Left renal cortex interstitium (tissue), 4 donors: ENCODE measurements around the gene EXOG. TPM values are rescaled to one million over a fixed set of nuclear protein-coding genes. Genes with fewer than 3 reads are reported as not detected.
"Not testable (repeated sequence)": the region's sequence is repeated elsewhere in the genome, so short reads cannot be mapped to it uniquely, and the experiment has no call there.

Experiments used
- DNase-seq, 4 donors: peaks; one replicate each; pipeline ENCODE4 v3.0.0-alpha.2; 2013; ENCODE audit warnings: low read depth in 4 of 4, low spot score in 2 of 4, missing footprints in 1 of 4
- polyA plus RNA-seq, 4 donors: library from polyadenylated mRNA; unstranded; fragments of 120-200 nt; gene quantifications; one replicate each; pipeline ENCODE4 v1.2.1, GENCODE V29; 2013; ENCODE audit not compliant: insufficient read length in 4 of 4

The EXOG gene
- polyA plus RNA-seq, 4 donors = 11.4 to 22.4 (median 15.8) TPM

DNA sequence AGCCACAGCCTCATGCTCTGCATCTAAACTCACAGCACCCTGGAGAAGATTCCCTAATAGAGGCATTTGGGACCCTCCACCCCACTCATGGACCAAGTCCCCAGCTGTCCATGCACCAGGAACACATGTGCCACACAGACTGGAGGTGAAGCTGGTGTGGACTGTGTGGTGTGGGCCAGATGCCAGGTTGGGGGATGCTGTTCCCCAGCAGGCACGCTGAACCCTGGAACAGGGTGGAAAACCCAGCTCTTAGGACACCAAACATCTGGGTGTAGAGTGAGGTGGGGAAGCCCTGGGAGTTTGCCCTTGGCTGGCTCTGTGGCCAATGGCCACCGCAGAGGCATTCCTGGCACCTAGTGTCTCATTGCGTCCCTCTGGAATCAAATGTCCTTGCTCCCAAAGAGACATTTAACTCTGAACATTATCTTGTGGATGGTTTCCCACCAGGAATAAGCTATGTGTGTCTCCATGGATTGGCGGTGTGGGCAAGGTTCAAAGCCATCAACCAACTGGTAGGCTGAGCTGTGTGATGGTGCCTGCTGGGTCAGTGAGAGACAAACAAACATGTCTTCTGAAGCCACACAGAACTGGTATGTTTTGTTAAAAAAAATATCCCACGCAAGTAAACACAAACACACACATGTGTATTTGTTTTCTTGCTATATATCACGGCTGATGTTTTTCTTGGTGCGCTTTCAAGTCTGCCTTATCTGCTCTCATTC is 65.0 kb downstream of the EXOG start:
- DNase-seq = no peak

DNA sequence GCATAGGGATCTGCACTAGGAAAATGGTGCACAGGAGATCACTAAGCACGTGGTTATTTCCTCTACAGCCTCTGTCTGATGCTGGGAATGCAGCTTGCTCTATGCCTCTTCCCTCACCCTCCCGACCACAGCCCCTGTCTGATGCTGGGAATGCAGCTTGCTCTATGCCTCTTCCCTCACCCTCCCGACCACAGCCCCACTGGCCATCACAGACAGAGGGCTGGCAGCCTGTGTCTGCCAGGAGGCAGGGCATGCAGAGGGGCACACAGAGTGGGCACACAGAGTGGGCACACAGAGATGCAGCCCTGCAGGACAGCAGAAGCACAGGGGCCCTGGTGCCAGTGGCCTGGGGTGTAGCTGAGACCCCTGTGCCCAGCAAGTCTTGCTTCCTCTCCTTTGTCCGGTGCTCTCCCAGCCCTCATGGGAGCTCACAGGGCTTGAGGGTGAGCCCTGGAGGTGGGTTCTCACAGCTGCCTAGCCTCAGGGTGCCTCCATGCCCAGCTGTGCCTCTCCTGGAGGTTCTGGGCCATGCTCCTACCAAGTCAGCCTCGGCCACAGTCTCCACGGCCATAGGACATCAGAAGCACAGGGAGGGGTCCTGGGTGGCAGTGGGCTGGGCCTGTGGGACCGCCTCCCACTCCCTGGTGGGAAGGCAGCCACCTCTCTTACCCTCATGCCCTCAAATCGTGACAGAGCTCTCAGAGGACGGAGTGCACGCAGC is 65.8 kb downstream of the EXOG start:
- DNase-seq = no peak

DNA sequence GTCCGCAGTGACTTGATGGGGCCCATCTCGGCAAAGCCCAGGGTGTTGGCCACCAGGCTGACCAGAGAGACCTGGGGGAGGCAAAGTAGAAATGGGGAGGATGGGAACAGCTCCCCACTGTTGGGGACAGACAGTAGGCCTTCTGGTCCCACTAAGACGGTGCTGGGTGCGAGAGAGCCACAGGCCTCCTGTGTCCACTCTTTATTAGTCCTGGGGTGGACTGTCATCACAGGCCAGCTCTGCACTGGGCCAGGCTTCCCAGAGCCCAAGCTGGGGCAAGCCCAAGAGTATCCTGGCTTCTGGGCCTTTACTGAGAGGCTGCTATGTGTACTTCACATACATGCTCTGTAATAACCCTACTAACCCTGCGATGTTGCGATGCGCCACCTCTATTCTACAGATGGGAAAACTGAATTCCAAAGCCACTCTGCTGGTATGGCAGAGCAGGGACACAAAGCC is 66.4 kb downstream of the EXOG start:
- no peak for DNase-seq

DNA sequence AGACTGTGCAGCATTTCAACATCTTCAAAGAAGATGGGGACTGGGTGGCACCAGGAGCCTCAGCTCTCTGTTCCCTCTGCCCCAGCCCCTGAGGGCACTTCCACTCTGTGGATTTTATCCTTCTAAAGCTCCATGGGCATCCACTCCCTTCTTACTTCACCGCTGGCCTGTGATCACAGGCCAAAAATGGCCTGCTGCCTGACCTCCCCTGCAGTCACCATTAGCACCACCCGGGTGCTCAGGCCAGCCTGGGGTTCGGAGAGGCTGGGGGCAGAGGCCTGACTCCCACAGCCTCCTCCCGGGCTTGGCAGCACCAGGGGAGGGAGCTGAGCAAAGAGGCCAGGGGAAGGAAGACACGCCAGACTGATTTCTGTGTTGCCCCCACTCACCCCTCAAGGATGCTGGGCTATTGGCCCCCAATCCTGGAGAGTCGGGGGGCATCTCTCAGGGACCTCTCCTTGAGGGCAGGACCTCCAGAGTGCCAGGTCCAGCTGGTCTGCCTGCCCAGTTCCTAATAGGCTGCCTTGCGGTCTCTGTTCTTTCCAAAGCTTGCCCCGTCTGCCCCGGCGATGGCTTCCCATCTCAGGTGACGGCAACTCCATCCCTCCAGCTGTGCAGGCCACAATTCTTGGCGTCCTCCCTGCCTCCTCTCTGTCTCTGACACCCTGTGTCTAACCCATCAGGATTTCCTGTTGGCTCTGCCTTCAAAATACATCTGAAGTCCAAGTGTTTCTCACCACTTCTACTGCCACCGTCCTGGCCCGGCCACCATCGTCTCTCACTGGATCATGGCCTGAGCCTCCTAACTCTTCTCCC is 67.1 kb downstream of the EXOG start:
- no peak for DNase-seq

DNA sequence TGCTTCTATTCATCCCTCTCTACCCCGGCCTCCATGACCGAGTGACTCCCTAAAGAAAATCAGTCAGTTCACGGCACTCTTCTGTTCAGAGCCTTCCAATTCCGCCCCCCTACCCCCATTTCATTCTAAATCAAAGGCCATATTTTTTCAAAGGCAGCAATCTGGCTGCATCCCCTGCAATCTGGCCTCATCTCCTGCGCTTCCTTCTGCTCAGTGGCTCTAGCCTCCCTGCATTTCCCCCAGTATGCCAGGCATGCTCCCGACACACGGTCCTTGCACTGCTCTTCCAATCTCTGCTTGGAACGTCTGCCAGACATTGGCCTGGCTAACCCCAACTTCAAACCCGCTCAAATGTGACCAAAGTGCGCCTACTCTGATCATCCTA is 67.7 kb downstream of the EXOG start:
- no peak for DNase-seq

DNA sequence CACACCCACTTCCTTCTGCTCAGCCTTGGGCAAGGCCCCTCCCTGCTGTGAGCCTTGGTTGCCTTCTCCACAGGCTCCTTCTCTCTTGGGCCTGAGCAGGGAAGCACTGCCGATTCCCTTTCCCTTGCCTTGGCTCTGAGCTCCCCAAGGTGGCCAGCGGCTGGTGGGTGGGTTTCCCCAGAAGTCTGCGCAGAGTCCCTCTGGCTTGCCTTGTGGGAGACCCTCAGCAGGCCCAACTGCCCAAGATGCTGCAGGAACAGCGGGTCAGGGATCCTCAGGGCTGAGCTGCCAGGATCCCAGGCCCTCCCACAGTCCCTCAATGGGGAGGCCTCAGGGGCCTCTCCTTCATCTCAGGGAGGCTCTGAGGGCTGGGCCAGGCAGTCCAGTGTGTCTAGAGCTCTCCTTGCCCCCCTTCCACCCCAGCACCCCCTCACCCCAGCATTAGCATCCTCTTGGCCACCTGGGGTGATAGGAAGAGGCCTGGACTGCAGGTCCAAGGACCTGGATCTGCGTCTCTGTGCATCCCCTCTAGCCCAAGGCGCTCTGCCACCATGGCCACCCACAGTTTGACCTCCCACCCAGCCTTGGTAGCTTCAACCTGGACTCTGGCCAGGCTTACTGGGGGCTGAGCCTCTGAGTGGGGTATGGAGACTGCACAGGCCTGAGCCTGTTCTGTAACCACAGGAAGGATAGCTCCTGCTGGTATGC is 68.6 kb downstream of the EXOG start:
- no peak for DNase-seq

DNA sequence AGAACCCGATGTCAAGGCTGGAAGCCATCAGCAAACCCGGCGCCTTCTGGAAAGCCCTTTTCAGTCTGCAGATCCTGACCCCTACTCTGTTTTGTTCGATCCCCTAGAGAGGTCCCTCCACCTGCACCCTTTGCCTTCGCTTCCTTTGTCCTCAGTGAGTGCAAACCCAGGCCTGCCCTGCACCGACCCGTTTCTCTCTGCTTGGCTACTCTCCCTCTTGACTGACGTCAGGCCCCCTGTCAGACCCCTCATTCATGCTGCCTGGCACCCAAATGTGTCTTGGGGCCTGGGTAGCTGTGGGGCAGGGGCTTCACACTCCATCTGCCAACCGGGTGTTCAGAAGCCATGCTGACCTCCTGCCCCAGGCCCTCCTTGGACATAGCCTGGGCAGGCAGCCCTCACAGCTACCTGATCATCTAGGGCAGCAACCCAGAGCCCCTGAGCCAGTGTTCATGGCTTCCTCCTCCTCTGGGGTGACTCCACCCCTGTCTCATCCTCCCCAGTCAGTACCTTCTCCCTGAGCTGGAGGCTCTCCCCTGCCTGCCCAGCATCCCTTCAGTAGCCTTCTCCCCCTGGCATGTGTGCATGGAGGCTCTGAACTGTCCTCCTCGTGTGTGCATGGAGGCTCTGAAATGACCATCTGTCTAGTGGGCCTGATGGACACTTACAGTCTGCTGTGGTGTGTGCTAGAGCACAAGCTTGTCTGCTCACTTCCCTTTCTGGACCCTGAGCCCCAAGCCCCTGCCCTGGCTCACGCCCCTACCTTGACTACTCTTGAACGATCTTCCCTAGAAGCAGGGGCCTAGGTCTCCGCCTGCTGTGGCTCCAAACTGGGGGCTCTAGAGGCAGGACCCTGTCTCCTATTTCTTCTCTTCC is 69.4 kb downstream of the EXOG start:
- DNase-seq = no peak

DNA sequence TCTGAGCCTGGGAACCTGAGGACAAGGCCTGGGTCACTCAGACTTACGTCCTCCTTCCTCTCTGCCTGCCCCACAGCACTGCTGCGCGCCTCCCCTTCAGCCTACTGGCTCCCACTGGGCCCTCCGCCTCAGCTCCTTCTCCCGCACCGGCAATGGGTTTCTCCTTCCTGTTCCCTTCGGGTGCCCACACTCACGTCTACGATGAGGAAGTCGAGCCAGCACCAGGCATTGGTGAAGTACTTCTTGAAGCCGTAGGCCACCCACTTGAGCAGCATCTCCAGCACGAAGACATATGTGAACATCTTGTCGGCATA is 70.0 kb downstream of the EXOG start:
- DNase-seq = no peak

DNA sequence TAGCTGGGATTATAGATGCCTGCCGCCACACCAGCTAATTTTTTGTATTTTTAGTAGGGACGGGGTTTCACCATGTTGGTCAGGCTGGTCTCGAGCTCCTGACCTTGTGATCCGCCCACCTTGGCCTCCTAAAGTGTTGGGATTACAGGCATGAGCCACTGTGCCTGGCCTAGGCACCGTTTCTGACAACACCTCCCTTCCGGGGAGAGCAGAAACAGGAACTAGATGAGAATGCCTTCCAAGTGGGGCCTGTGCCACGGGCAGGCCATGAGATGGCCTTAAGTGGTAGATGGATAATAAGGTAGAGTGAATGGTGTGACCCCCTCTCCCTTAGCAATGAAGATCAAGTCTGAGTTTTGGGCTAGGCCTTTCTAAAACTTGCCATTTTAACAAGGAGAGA is 70.7 kb downstream of the EXOG start:
- DNase-seq = not testable (repeated sequence)

DNA sequence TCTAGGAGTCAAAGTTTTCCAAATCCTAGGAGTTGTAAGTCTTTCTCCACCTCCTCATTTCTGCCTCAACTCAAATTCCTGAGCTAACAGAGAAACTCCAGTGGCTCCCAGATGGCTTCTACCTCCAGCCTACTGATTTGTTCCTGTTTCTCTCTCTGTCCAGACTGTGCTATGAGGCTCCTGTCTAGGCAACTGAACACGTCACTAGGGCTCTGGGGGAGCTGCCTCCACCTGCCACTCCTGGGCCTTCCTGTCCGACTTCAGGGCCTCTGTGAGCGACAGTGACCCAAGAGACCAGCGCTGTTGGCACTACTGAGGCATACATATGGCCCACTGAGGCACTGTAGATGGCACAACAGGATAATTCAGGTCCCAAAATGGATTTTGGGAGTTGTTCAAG is 71.4 kb downstream of the EXOG start:
- no peak for DNase-seq

DNA sequence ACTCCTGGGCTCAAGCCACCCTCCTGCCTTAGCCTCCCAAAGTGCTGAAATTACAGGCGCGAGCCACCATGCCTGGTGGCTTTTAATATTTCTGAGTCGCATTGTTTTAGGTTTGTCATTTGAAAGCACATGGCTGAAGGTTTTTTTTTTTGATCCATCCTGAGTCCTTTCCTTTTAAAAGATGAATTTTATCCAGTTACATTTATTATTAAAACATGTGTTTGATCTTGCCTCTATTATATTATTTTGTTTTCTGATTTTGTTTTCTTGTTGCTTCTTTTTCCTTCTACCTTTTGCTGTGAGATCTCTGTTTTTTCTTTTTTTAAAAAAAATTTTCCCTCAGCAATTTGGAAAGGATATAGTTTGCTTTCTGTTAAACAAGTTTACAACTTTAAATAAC is 77.0 kb downstream of the EXOG start:
- no peak for DNase-seq

DNA sequence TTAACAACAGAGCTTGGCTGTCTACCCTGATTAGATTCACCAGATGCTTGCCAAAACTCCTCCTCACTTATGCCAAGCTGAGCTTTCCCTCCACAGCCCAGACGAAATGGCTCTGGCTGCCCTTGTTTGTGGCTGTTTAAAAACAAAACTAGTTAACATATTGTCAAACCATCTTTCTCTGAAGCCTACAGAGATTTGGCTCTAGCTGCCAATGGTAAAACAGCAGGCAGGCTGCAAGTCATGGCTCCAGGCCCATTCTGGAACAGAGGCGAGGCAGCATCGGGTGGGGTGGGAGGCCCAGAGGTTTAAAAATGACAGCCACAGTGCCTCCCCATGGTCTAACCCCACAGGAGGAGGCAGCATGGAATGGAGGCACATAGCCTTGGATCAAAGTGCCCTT is 77.4 kb downstream of the EXOG start:
- no peak for DNase-seq

DNA sequence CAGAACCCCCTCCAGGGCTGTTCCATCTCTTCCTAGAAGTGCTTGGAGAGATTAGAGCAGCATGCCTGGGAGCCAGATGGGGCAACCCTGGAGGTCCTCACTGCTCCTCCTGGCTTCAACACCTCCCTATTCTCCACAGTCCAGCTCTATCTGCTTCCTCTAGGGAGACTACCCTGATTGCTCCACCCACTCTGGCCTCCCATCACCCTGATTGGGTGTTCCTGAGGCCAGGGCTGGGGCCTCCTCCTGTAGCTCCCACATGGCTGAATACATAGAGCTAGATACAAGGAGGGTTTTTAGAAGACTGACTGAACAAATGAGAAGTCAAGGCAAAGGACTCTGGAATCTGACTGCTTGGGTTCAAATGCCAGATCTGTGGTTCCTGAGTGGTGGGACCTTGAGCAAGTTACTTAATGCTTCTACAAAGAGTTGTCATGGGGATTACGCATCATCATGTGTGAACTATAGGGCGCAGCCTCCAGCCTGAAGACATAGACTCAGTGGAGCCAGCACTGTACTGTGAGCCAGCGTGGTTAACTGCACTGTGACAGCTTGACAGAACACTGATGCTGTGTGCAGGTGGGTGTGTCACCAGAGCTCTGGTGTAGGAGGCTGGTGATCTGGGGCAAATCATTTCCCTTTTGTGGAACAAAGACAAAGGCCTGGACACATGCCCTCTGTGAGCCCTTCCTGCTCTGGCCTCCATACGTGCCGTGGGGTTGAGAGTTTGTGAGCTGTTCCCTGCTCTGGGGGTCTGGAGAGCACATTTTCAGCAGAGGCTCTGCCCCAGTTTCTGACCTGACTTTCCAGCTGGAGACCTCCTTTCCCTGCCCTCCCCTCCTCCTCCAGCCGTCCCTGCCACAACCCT is 78.5 kb downstream of the EXOG start:
- no peak for DNase-seq

DNA sequence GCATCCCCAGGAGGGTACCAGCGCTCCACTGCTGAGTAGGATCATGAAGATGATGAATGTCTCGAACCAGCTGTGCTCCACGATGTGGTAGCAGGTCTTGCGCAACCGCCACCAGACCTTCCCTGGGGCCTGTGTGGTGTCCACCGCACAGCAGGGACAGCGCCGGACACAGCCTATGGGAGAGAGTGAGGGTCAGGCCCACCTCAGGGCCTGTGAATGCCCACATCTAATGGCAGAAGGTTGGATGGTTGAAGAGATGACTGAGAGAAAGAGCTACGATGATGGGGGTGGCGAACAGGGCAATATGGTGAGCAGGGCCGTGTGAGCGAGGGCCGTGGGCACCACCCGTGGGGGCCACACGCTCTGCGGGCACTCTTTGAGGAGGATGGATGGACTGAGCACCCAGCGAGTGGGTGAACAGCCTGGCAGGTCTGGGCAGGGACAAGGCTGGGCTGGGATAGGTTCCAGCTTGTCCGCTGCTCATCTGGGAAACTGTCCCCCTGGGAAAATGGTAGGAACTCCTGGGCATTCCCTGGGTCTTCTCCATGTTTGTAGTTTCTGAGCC is 79.2 kb downstream of the EXOG start:
- no peak for DNase-seq

Other genes with a start within 250 kb of the EXOG start
- gene SLC22A13, start 230.5 kb upstream of the EXOG start, polyA plus RNA-seq = 1 to 10 TPM; 1.5 to 5.0 (median 3.4) TPM
- under 1 TPM; 0.21 to 0.99 (median 0.64) TPM for gene SLC22A14, start 214.0 kb upstream of the EXOG start, polyA plus RNA-seq
- gene XYLB, start 149.6 kb upstream of the EXOG start, polyA plus RNA-seq = 10 to 100 TPM in 2 of 4 donors, 1 to 10 TPM in 2; 7.2 to 14.4 (median 11.3) TPM
- gene ACVR2B, start 42.5 kb upstream of the EXOG start, polyA plus RNA-seq = 10 to 100 TPM; 13.2 to 21.3 (median 16.0) TPM
- 1 to 10 TPM in 3 of 4 donors, under 1 TPM in 1; 0.95 to 2.1 (median 1.1) TPM for gene SCN5A, start 153.3 kb downstream of the EXOG start, polyA plus RNA-seq